ENCODE results near the gene SERTAD3. TPM values are rescaled to one million over a fixed set of nuclear protein-coding genes. Genes with fewer than 3 reads are reported as not detected.

The SERTAD3 gene
- total and polyA plus RNA-seq, 2 experiments from 2014 or later, result 37.9 to 41.2 TPM

DNA sequence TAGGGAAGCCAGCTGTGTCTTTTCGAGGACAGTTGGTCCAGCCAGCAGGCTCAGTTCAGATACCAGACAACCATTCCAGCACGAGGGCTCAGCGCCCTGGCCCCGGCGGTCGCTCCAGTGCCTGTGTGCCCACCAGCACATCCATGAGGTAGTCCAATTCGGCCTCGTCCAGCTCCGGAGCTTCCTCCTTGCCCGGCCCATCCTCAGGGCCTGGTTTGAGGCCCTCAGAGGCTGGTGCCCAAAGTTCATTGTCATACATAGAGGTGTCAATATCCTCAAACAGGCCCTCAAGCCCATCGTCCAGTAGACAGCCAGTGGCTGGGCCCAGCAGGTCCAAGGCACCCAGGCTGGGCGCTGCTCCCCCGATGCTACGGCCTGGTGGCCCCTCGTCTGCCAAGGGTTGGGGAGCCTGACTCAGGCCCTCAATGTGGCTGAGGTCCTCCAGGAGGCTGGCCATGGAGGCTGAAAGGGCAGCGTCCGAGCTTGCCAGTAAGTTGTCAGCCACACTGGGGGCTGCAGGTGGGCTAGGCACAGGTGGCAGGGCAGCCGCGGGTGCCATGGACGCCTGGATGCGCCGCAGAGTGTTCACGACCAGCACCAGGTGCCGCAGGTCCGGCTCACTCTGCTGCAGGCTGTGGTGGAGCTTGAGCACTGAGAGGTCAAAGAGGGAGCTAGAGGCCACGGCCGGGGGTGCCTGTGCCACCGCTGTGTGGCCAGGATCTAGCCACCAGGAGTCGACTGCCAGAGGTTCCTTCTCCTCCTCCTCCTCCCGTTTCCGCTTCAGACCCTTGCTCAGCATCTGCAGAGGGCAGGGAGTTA lies 21.2 kb downstream of the SERTAD3 start:
- H2AFZ ChIP-seq, result no peak overlapping the region
- no peak for TF ChIP-seq EZH2phosphoT487 (IDR thresholded peaks at IDR 0.05; ENCODE audit: insufficient read depth, low read depth)
- no peak for TF ChIP-seq EZH2 (IDR thresholded peaks at IDR 0.05; ENCODE audit: insufficient read depth, poor library complexity, severe bottlenecking)
- H3F3A ChIP-seq (ENCODE audit: insufficient read depth), result peaks cover 24% of the 10 kb centered on the region
- peak overlapping the region; percentile 97 for H3K9ac ChIP-seq
- peak overlapping the region; percentile 98; the same call in 1 of the 2 replicates for H3K4me3 ChIP-seq
- H3K4me1 ChIP-seq (ENCODE audit: insufficient read depth), result peaks cover 26% of the 10 kb centered on the region
- no peaks in the 10 kb centered on the region for H4K20me1 ChIP-seq (ENCODE audit: insufficient read depth)
- peak overlapping the region; percentile 98 for H3K4me2 ChIP-seq (ENCODE audit: unreplicated experiment)
- in situ Hi-C loops (cut with MboI), result no loop called here
- no peaks in the 10 kb centered on the region for H3K9me3 ChIP-seq (ENCODE audit: low read depth)
- H3K27ac ChIP-seq, result peak overlapping the region; percentile 96
- WGBS, 2 experiments (ENCODE audit: low coverage in 1 of 2, low lambda C conversion rate in 2 of 2, missing lambda C conversion rate in 2 of 2), result 77% methylated on average over 27 to 30 of the region's 31 CpGs
- DNase-seq, result no peak
- H3K36me3 ChIP-seq (ENCODE audit: low read depth), result peaks cover 9% of the 10 kb centered on the region; the same call in 1 of the 2 replicates
- no peaks in the 10 kb centered on the region for H3K9me2 ChIP-seq (ENCODE audit: insufficient read depth)
- peaks cover 38% of the 10 kb centered on the region for H3K79me2 ChIP-seq (ENCODE audit: insufficient read depth)
- H3K27me3 ChIP-seq (replicated peaks; ENCODE audit: insufficient read depth), result no peaks in the 10 kb centered on the region

DNA sequence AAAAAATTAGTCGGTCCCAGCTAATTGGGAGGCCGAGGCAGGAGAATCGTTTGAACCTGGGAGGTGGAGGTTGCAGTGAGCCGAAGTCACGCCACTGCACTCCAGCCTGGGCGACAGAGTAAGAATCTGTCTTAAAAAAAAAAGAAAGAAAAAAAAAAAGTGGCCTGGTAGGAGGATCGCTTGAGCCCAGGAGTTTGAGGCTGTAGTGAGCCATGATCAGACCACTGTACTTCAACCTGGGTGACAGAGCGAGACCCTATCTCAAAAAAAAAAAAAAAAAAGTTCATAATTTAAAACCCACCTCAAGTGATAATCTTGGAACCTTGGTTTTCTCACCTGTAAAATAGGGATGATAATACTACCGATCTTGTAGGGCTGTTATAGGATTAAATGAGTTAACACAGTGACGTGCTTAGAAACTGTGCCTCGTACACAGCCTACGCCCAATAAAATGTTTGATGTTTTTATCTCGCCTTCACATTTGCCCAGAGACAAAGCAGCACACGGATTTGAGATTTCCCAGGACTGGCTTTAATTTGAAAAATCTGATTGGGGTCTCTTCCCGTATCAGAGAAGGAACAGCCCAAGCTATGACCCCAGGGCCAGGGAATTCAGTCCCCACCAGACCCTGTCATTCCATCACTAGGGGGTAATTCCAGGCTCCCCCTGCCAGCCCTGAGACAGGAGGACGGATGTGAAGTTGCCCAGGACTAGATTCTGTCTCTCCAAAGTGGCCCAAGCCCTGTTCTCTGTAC lies 22.0 kb downstream of the SERTAD3 start:
- Histone ChIP-seq H3K79me2 (ENCODE audit: insufficient read depth) (peaks cover 38% of the 10 kb centered on the region), H3K4me3 (peak overlapping the region; percentile 74), H3F3A (ENCODE audit: insufficient read depth) (peaks cover 24% of the 10 kb centered on the region), H3K27ac (peak overlapping the region; percentile 92), H2AFZ (no peak overlapping the region), H3K4me2 (ENCODE audit: unreplicated experiment) (peak overlapping the region; percentile 98), H3K9me3 (ENCODE audit: low read depth) (no peaks in the 10 kb centered on the region), H4K20me1 (ENCODE audit: insufficient read depth) (no peaks in the 10 kb centered on the region), H3K27me3 (replicated peaks; ENCODE audit: insufficient read depth) (no peaks in the 10 kb centered on the region), H3K4me1 (ENCODE audit: insufficient read depth) (peaks cover 26% of the 10 kb centered on the region), H3K36me3 (ENCODE audit: low read depth) (peaks cover 9% of the 10 kb centered on the region; the same call in 1 of the 2 replicates), H3K9ac (peak overlapping the region; percentile 86), H3K9me2 (ENCODE audit: insufficient read depth) (no peaks in the 10 kb centered on the region)
- 62 to 65% methylated on average over 16 of the region's 16 CpGs for WGBS, 2 experiments (ENCODE audit: low coverage in 1 of 2, low lambda C conversion rate in 2 of 2, missing lambda C conversion rate in 2 of 2)
- no peak for DNase-seq
- TF ChIP-seq EZH2phosphoT487 (IDR thresholded peaks at IDR 0.05; ENCODE audit: insufficient read depth, low read depth), result no peak
- no peak for TF ChIP-seq EZH2 (IDR thresholded peaks at IDR 0.05; ENCODE audit: insufficient read depth, poor library complexity, severe bottlenecking)
- in situ Hi-C loops (cut with MboI), result no loop called here

DNA sequence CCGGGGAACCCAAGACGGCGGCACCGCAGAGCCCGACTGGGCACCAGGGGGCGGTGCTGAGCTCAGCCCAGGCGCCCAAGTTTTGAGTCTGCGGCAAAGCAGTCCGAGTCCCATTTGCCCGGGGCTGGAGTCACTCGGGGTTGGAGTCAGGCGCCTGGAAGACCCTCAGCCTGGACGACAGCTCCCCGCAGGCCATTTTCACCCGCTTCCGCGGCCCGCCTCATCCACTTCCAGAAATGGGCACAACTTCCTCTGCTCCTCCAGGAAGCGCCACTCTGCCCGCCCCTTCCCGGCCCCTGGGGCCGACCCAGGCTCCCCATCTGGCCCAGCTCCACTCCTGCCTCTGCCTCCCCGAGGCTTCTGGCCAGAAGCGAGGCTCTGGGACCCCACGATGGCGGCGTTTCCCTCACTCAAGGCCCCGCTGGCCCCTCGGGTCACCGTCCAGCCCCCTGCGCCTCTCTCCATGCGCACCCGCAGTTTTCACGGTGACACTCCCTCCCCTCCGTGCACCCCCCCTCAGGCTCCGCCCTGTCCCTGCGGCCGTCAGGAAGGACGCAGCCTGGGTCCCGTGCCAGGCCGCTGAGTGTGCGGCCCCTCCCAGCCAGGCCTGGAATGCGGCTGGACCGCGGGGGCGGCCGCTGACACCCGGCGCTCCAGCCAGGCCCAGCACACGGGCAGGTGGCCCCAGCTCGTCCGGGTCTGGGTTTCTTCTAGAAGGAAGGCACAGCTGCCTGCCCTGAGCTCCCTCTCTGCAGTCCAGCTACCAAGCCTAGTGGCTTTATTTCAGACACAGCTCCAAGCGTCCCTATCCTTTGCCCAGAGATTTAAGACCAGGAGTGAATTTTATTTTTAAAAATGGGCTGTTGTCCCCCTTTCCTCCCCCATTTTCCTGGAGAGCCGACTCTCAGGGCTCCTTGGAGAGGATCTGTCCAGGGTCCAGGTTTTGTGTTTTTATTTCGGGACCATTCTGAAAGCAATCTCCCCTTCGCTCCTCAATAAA lies 23.1 kb downstream of the SERTAD3 start:
- peak; percentile 98 for DNase-seq
- Histone ChIP-seq H3K9me3 (ENCODE audit: low read depth) (no peaks in the 10 kb centered on the region), H3F3A (ENCODE audit: insufficient read depth) (peaks cover 20% of the 10 kb centered on the region), H3K27me3 (replicated peaks; ENCODE audit: insufficient read depth) (no peaks in the 10 kb centered on the region), H3K9me2 (ENCODE audit: insufficient read depth) (no peaks in the 10 kb centered on the region), H3K4me1 (ENCODE audit: insufficient read depth) (peaks cover 26% of the 10 kb centered on the region), H3K9ac (peak overlapping the region; percentile 86), H3K79me2 (ENCODE audit: insufficient read depth) (peaks cover 38% of the 10 kb centered on the region), H3K36me3 (ENCODE audit: low read depth) (peaks cover 9% of the 10 kb centered on the region; the same call in 1 of the 2 replicates), H4K20me1 (ENCODE audit: insufficient read depth) (no peaks in the 10 kb centered on the region), H2AFZ (peak overlapping the region; percentile 79), H3K4me2 (ENCODE audit: unreplicated experiment) (peak overlapping the region; percentile 98), H3K4me3 (peak overlapping the region; percentile 74), H3K27ac (peak overlapping the region; percentile 92)
- 2 to 5% methylated on average over 48 to 50 of the region's 56 CpGs for WGBS, 2 experiments (ENCODE audit: low coverage in 1 of 2, low lambda C conversion rate in 2 of 2, missing lambda C conversion rate in 2 of 2)
- in situ Hi-C loops (cut with MboI), result no loop called here
- no peak for TF ChIP-seq EZH2 (IDR thresholded peaks at IDR 0.05; ENCODE audit: insufficient read depth, poor library complexity, severe bottlenecking)

DNA sequence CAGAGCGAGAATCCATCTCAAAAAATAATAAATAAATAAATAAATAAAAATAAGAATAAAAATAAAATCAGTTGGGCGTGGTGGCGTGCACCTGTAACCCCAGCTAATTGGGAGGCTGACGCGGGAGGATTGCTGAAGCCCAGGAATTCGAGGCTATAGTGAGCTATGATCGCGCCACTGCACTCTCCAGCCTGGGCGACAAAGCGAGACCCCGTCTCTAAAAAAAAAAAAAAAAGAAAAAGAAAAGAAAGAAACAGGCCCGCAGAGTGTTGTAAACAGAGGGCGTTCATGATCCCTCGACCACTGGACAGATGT lies 23.7 kb downstream of the SERTAD3 start:
- Histone ChIP-seq H3K36me3 (ENCODE audit: low read depth) (peaks cover 9% of the 10 kb centered on the region; the same call in 1 of the 2 replicates), H3K4me3 (peak overlapping the region; percentile 74), H3K9me3 (ENCODE audit: low read depth) (no peaks in the 10 kb centered on the region), H2AFZ (peak overlapping the region; percentile 79), H3K9me2 (ENCODE audit: insufficient read depth) (no peaks in the 10 kb centered on the region), H3K4me1 (ENCODE audit: insufficient read depth) (peaks cover 26% of the 10 kb centered on the region), H3K27me3 (replicated peaks; ENCODE audit: insufficient read depth) (no peaks in the 10 kb centered on the region), H4K20me1 (ENCODE audit: insufficient read depth) (no peaks in the 10 kb centered on the region), H3K79me2 (ENCODE audit: insufficient read depth) (peaks cover 38% of the 10 kb centered on the region), H3F3A (ENCODE audit: insufficient read depth) (peaks cover 20% of the 10 kb centered on the region), H3K4me2 (ENCODE audit: unreplicated experiment) (peak overlapping the region; percentile 98), H3K27ac (peak overlapping the region; percentile 92), H3K9ac (peak overlapping the region; percentile 86)
- DNase-seq, result no peak
- no peak for TF ChIP-seq EZH2phosphoT487 (IDR thresholded peaks at IDR 0.05; ENCODE audit: insufficient read depth, low read depth)
- whole genome bisulfite sequencing, 2 experiments (ENCODE audit: low coverage in 1 of 2, low lambda C conversion rate in 2 of 2, missing lambda C conversion rate in 2 of 2), result 50 to 53% methylated on average over 14 of the region's 14 CpGs
- in situ Hi-C loops (cut with MboI), result no loop called here

All from GM23248 (cell line).